SK-N-MC (cell line): ENCODE measurements around the gene OGFOD2.

Experiments
- DNase-seq: peaks from one replicate; pipeline ENCODE4 v3.0.0-alpha.2; 2011; ENCODE audit warnings: low read depth, low spot score
- H3K27ac ChIP-seq: fragments of 200-600 bp; sonication (generic); 2 replicates; pipeline ENCODE4 v1.5.1; 2016; ENCODE audit warnings: mixed run types
- H3K36me3 ChIP-seq: fragments of 200-600 bp; sonication (generic); 2 replicates; pipeline ENCODE4 v1.6.1; 2017; ENCODE audit warnings: antibody characterized with exemption, low read length, mixed read lengths; ENCODE audit not compliant: insufficient read depth
- H3K4me3 ChIP-seq: fragments of 200-600 bp; sonication (generic); 2 replicates; pipeline ENCODE4 v1.5.1; 2016
- H3K9ac ChIP-seq: fragments of 200-600 bp; sonication (generic); 2 replicates; pipeline ENCODE4 v1.8.0; 2017; ENCODE audit warnings: mixed run types, mixed read lengths; ENCODE audit not compliant: insufficient read length
- H3K9me3 ChIP-seq: fragments of 200-600 bp; sonication (generic); 2 replicates; pipeline ENCODE4 v1.6.1; 2017; ENCODE audit warnings: low read depth, mild to moderate bottlenecking, antibody characterized with exemption, low read length, moderate library complexity, mixed read lengths
- EZH2 ChIP-seq: fragments of 200-600 bp; sonication (generic); IDR thresholded peaks from one replicate; pipeline ENCODE4 v1.6.1; 2017; ENCODE audit warnings: antibody characterized with exemption
- FOXP2 ChIP-seq: optimal IDR thresholded peaks from 2 replicates; pipeline ENCODE3; 2011; ENCODE audit warnings: mild to moderate bottlenecking, moderate library complexity; ENCODE audit not compliant: insufficient read depth; ENCODE audit errors: extremely low read length, control extremely low read depth
- POLR2AphosphoS5 ChIP-seq: IDR thresholded peaks from 2 replicates; pipeline ENCODE4 v1.6.1; 2012; ENCODE audit warnings: mild to moderate bottlenecking, low read depth, low read length, borderline replicate concordance

The OGFOD2 gene

DNA sequence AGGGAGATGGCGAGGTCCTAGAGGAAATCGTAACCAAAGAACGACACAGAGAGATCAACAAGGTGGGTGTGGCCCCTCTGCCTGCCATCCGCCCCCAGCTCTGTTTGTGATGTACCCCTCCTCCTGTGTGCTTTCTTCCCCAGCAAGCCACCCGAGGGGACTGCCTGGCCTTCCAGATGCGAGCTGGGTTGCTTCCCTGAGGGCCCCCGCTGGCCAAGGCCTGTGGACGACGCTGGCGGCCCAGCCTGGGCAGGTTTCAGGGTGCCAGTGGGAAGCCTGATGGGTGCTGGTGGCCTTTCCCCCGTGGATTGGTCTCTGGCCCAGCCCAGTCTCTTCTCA, 7.4 kb downstream of the OGFOD2 start:
- no peaks in the 10 kb centered on the region for H3K9me3 ChIP-seq
- peaks cover 7% of the 10 kb centered on the region; the same call in 1 of the 2 replicates for H3K36me3 ChIP-seq
- no peak for TF ChIP-seq FOXP2
- no peak for TF ChIP-seq EZH2
- no peak for TF ChIP-seq POLR2AphosphoS5
- H3K9ac ChIP-seq, result no peak overlapping the region
- no peak overlapping the region for H3K27ac ChIP-seq
- H3K4me3 ChIP-seq, result no peak overlapping the region
- DNase-seq, result no peak

DNA sequence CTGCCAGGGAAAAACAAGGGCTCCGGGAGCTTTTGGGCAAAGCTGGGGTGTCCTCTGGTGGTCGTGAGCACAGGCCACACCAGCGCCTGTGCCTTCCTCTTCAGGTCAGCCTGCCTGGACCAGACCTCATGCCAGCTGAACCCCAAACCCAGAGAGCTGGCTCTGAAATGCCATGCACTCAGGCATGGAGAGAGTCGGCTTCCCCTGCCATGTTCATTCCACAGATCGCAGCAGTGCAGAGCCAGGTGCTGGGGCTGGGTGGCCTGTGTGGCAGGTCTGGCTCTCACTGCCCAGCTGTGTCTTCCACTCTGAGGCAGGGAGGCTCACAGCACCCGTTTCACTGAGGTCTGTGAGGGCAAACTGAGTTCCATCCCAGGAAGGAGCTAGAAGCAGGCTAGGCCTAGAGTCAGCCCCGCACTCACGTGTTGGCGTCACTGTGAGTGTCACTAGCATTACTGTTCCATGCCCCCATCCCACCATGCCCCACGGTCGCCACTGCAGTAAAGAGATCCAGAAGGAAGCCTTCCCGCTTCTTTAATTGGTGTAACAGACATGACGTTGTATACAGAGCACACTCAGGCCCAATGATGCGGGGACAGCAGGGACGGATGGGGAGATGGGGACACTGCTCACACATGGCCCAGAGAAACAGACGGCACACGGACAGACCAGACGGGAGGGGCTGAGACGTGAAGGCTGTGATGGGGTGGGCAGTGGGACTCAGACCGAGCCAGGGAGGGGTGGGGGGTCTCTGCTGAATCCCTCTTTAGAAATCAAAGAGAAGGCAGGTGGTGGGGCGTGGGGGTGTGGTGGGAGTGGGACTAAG, 8.1 kb downstream of the OGFOD2 start:
- no peaks in the 10 kb centered on the region for H3K9me3 ChIP-seq
- H3K4me3 ChIP-seq, result no peak overlapping the region
- peak; percentile 13; the same call in 1 of the 2 replicates for TF ChIP-seq POLR2AphosphoS5
- no peak for TF ChIP-seq FOXP2
- TF ChIP-seq EZH2, result no peak
- DNase-seq, result no peak
- peaks cover 7% of the 10 kb centered on the region; the same call in 1 of the 2 replicates for H3K36me3 ChIP-seq
- no peak overlapping the region for H3K9ac ChIP-seq
- no peak overlapping the region for H3K27ac ChIP-seq

DNA sequence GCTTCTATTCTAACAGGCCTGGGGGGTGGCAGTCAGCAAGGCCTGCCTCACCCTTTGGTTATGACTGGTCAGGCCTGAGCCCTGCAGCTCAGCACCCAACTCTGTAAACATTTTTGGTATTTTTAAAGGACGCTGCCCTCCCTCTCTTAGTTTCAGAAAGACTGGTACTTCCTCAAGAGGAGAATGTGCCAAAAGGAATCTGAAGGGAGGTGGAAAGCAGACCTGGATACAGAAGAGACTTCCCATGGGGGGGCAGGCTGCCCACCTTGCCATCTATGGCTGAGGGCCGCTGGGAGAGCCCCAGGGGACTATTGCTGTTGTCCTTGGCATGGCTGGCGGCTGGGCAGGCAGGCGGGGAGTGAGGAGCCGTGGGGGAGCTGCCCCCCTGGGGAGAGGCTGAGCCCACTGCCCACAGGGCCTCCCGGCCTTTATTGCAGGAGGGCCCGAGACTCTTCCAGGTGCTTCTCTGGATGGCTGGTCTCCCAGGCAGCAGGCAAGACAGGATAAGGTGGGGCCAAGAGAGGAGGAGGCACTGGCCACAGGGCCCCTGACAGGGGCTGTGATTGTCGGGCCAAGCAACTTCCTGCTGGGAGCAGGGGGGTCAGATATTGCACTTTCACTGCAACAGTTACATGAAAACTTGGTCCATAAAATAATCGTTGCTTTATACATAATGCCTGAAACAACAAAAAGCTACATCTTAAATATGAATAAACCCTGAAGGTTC, 8.9 kb downstream of the OGFOD2 start:
- H3K9ac ChIP-seq, result no peak overlapping the region
- no peak for TF ChIP-seq EZH2
- no peak for TF ChIP-seq POLR2AphosphoS5
- TF ChIP-seq FOXP2, result no peak
- H3K9me3 ChIP-seq, result no peaks in the 10 kb centered on the region
- no peak overlapping the region for H3K4me3 ChIP-seq
- H3K27ac ChIP-seq, result 0 out of 2 replicates have a peak overlapping the region, but pooled peaks have one; percentile 22
- DNase-seq, result no peak
- H3K36me3 ChIP-seq, result peaks cover 7% of the 10 kb centered on the region; the same call in 1 of the 2 replicates

GRCh38 chr12:122984612-122985337, 9.7 kb downstream of the OGFOD2 start:
- no peaks in the 10 kb centered on the region for H3K9me3 ChIP-seq
- TF ChIP-seq FOXP2, result no peak
- no peak; the same call in 1 of the 2 replicates for TF ChIP-seq POLR2AphosphoS5
- TF ChIP-seq EZH2, result no peak
- peaks cover 7% of the 10 kb centered on the region; the same call in 1 of the 2 replicates for H3K36me3 ChIP-seq
- H3K9ac ChIP-seq, result no peak overlapping the region
- no peak overlapping the region for H3K4me3 ChIP-seq
- DNase-seq, result no peak
- 0 out of 2 replicates have a peak overlapping the region, but pooled peaks have one; percentile 22 for H3K27ac ChIP-seq

DNA sequence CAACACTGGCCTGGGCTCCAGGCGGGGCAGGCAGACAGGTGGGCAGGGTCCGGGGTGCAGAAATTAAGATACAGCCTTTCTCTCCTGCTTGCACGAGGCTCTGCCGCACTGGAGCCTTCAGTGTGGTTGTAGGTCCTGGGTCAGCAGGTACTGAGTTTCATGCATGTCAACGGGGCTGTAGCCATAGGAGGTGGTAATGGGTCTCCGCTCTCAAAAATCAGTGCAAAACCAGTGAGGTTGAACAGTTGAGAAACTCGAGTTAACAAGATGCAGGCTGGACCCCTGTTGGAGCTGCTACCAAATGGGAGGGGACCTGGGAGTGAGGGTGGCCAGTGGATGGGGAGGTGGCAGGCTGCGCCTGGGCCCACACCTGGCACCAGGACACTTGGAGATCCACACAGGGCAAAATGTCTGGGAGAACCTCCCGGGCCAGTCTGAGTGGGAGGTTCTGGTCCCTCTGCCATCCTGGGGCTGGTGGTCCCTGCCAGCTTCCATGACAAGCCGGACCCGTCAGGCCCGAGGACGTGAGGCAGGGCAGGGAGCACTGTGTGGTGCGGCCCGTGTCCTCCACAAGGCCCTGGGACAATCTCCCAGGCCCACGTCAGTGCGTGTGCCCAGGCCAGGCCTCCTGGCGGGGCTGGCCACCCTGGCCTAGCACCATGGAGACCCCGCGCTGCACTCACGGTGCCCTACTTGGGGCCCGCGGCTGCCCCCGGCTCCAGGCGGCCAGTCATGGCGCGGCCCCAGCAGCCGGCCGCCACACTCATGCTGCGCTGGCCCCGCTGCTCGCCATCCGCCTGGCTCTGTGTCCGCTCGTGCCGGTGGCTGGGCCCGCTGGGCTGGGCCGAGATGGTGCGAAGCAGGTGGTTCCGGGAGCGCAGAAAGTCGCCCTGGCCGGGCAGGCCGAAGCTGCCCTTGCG, 10.6 kb downstream of the OGFOD2 start:
- TF ChIP-seq EZH2 (no peak), FOXP2 (no peak), POLR2AphosphoS5 (no peak)
- H3K4me3 ChIP-seq, result no peak overlapping the region
- H3K9ac ChIP-seq, result no peak overlapping the region
- DNase-seq, result no peak
- peaks cover 7% of the 10 kb centered on the region; the same call in 1 of the 2 replicates for H3K36me3 ChIP-seq
- no peak overlapping the region for H3K27ac ChIP-seq
- H3K9me3 ChIP-seq, result no peaks in the 10 kb centered on the region

DNA sequence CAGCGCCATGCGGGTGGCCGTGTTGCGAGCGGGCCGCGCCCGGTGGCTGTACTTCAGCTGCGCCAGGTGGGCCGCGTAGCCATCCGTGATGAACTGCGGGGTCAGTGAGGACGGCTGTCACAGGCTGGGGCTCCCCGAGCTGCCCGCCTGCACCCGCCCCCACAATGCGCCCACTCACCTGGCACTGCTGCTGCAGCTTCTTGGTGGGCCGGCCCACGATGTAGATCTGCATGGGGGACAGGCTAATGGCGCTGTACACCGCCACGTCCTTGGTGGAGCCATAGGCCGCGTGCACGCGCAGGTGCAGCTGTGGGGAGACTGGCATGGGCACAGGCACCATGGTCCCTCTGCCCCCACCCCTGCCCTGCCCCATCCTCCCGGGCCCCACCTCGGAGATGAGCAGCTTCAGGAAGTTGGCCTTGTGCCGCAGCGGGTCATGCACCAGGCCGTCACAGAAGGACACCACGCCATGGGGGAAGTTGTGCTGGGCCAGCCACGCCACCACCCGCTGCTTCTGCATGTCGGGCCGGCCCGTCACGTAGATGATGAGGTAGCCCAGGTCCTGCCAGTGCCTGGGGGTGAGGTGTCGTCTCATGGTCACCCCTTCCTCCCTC, 11.3 kb downstream of the OGFOD2 start:
- TF ChIP-seq EZH2 (no peak), FOXP2 (no peak), POLR2AphosphoS5 (no peak)
- DNase-seq, result no peak
- H3K27ac ChIP-seq, result no peak overlapping the region
- H3K9ac ChIP-seq, result no peak overlapping the region
- no peak overlapping the region for H3K4me3 ChIP-seq
- no peaks in the 10 kb centered on the region for H3K9me3 ChIP-seq
- H3K36me3 ChIP-seq, result peaks cover 7% of the 10 kb centered on the region; the same call in 1 of the 2 replicates

DNA sequence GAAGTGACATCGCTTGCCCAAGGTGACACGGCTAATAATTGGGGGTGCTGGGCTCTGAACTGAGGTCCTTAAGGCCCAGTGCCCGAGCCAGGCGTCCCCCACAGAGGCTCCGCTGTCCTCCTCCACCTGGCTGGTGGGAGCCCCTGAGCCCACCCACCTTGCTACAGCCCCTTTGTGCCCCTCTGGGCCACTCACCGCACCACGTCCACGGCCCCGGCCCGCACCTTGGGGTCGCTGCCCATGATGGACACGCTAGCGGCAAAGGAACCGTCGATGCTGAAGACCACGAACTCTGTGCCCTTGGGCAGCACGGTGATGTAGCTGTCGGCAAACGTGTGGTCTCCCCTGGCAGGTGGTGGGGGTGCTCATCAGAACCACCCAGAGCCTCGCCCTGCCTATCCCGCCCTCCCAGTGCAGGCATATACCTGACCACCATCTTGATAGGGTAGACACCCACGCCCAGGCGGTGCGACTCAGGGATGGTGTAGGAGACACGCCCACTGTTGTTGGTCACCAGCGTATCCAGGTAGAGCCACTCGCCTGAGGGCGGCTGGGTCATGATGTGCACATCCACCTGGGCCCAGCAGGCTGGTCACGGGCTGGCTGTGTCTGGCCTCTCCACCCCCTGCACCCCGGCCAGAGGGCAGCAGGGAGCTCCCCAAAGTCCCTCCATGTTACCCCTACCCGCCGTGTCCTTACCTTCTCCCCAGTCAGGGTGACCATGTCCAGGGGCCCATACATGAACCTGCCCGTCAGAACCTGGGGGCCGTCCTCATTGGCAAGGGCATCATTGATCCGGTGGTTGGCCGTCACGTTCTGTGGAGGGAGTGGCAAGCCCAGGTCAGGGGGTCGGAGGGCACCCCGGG, 12.3 kb downstream of the OGFOD2 start:
- DNase-seq, result no peak
- no peak overlapping the region for H3K9ac ChIP-seq
- peaks cover 7% of the 10 kb centered on the region; the same call in 1 of the 2 replicates for H3K36me3 ChIP-seq
- H3K4me3 ChIP-seq, result no peak overlapping the region
- H3K9me3 ChIP-seq, result no peaks in the 10 kb centered on the region
- H3K27ac ChIP-seq, result no peak overlapping the region
- TF ChIP-seq FOXP2, result no peak
